GM18951 (cell line): ENCODE data around the gene RREB1.

Source experiments
- POLR2A ChIP-seq: IDR thresholded peaks from 4 replicates; pipeline ENCODE4 v1.6.1; 2011; ENCODE audit warnings: mild to moderate bottlenecking; ENCODE audit not compliant: insufficient read length, insufficient read depth; ENCODE audit errors: extremely low read depth
- in situ Hi-C: fragments of 300-500 bp; cut with MboI; formaldehyde crosslinking; loops from one replicate; pipeline ENCODE4 v1.12.0; 2022; ENCODE audit warnings: low sequenced_read_pairs, mixed read lengths, inconsistent platforms; ENCODE audit not compliant: unreplicated experiment

RREB1 gene

GRCh38 chr6:7193122-7193521 lies 85.4 kb downstream of the RREB1 start:
- in situ Hi-C loops: no loop called here

GRCh38 chr6:7194657-7195056 lies 86.9 kb downstream of the RREB1 start:
- in situ Hi-C loops: no loop called here
- no peak for TF ChIP-seq POLR2A

More at GRCh38 chr6:7193122-7193521, 85.4 kb downstream of the RREB1 start:
- no peak for TF ChIP-seq POLR2A

GRCh38 chr6:7195339-7196018 lies 87.7 kb downstream of the RREB1 start:
- in situ Hi-C loops: no loop called here

GRCh38 chr6:7196019-7196402 lies 88.2 kb downstream of the RREB1 start:
- no peak for TF ChIP-seq POLR2A

More at GRCh38 chr6:7195339-7196018, 87.7 kb downstream of the RREB1 start:
- TF ChIP-seq POLR2A: no peak

GRCh38 chr6:7196685-7197283 lies 89.0 kb downstream of the RREB1 start:
- TF ChIP-seq POLR2A: no peak
- in situ Hi-C loops: no loop called here

More at GRCh38 chr6:7196019-7196402, 88.2 kb downstream of the RREB1 start:
- in situ Hi-C loops: no loop called here

- in situ Hi-C loops: no loop called here
- no peak for TF ChIP-seq POLR2A
Observed at GRCh38 chr6:7197747-7198146, 90.0 kb downstream of the RREB1 start.

- TF ChIP-seq POLR2A: no peak
- in situ Hi-C loops: no loop called here
Observed at GRCh38 chr6:7198833-7199800, 91.4 kb downstream of the RREB1 start.

GRCh38 chr6:7200598-7201443 lies 93.1 kb downstream of the RREB1 start:
- TF ChIP-seq POLR2A: no peak
- in situ Hi-C loops: no loop called here

GRCh38 chr6:7201444-7201731 lies 93.6 kb downstream of the RREB1 start:
- no peak for TF ChIP-seq POLR2A
- in situ Hi-C loops: no loop called here

GRCh38 chr6:7201732-7202541 lies 94.2 kb downstream of the RREB1 start:
- no peak for TF ChIP-seq POLR2A
- in situ Hi-C loops: no loop called here

GRCh38 chr6:7202950-7203349 lies 95.2 kb downstream of the RREB1 start:
- no peak for TF ChIP-seq POLR2A
- in situ Hi-C loops: no loop called here

GRCh38 chr6:7203939-7204338 lies 96.2 kb downstream of the RREB1 start:
- in situ Hi-C loops: no loop called here

More at GRCh38 chr6:7203939-7204338, 96.2 kb downstream of the RREB1 start:
- TF ChIP-seq POLR2A: no peak
